Endodermal cell (in vitro differentiated cells): ENCODE results near the gene NPEPPS. TPM values are rescaled to one million over a fixed set of nuclear protein-coding genes. Genes with fewer than 3 reads are reported as not detected.

ENCODE experiments used
- DNase-seq: peaks from one replicate; pipeline ENCODE4 v3.0.0-alpha.2; 2017
- H3K27ac ChIP-seq: 2 replicates; pipeline ENCODE4 v1.5.1; 2013; ENCODE audit warnings: mild to moderate bottlenecking, low read depth, low read length, moderate library complexity
- H3K27me3 ChIP-seq: 2 replicates; pipeline ENCODE4 v1.6.1; 2013; ENCODE audit warnings: mild to moderate bottlenecking, low read length, moderate library complexity; ENCODE audit not compliant: insufficient read depth, control insufficient read depth, poor library complexity, severe bottlenecking
- H3K36me3 ChIP-seq: 2 replicates; pipeline ENCODE4 v1.7.0; 2013; ENCODE audit warnings: mild to moderate bottlenecking, low read length, moderate library complexity; ENCODE audit not compliant: control insufficient read depth, insufficient read depth
- H3K4me1 ChIP-seq: one replicate; pipeline ENCODE4 v1.7.0; 2013; ENCODE audit warnings: low read length; ENCODE audit not compliant: control insufficient read depth, insufficient read depth
- H3K4me3 ChIP-seq: 2 replicates; pipeline ENCODE4 v1.5.1; 2013; ENCODE audit warnings: mild to moderate bottlenecking, low read length, moderate library complexity
- H3K9ac ChIP-seq: 2 replicates; pipeline ENCODE4 v1.6.1; 2013; ENCODE audit warnings: mild to moderate bottlenecking, low read length, moderate library complexity; ENCODE audit not compliant: poor library complexity, severe bottlenecking; ENCODE audit errors: extremely low read depth
- H3K9me3 ChIP-seq: 2 replicates; pipeline ENCODE4 v1.6.1; 2013; ENCODE audit warnings: mild to moderate bottlenecking, low read length, moderate library complexity; ENCODE audit not compliant: control insufficient read depth
- H3K27ac Mint-ChIP-seq: 2 replicates; pipeline ENCODE4 v1.8.0; 2020; ENCODE audit warnings: mixed read lengths
- H3K27me3 Mint-ChIP-seq: 2 replicates; pipeline ENCODE4 v1.8.0; 2021; ENCODE audit warnings: mild to moderate bottlenecking, mixed read lengths; ENCODE audit not compliant: insufficient read depth
- H3K36me3 Mint-ChIP-seq: 2 replicates; pipeline ENCODE4 v1.8.0; 2020; ENCODE audit warnings: low read depth, mixed read lengths
- H3K4me1 Mint-ChIP-seq: 2 replicates; pipeline ENCODE4 v1.8.0; 2020; ENCODE audit warnings: mixed read lengths
- H3K4me3 Mint-ChIP-seq: 2 replicates; pipeline ENCODE4 v1.8.0; 2020; ENCODE audit warnings: mild to moderate bottlenecking, moderate library complexity, mixed read lengths
- H3K9me3 Mint-ChIP-seq: 2 replicates; pipeline ENCODE4 v1.8.0; 2020; ENCODE audit warnings: mild to moderate bottlenecking, mixed read lengths
- CTCF ChIP-seq: fragments of 200-600 bp; sonication (generic); conservative IDR thresholded peaks from 2 replicates; pipeline ENCODE4 v1.5.0; 2021; ENCODE audit warnings: antibody characterized with exemption, mild to moderate bottlenecking
- WGBS, 2 experiments: methylation state at CpG; one replicate each; pipeline versions ENCODE4 v1.1.5 to v1.1.7; 2013; ENCODE audit warnings: missing lambda C conversion rate in 2 of 2, mixed read lengths in 1 of 2; ENCODE audit not compliant: insufficient coverage in 1 of 2, insufficient read length in 1 of 2; 5-methylcytosine and 5-hydroxymethylcytosine counted together
- total RNA-seq, 2 donors: library from RNA; stranded (reverse); fragmentation: NEBNext Ultra II Directional in 1 of 2; extraction: Animal tissue kit (Norgen Biotek cat#: 25700) in 1 of 2; gene quantifications; 2 replicates in 1 of 2; 3 replicates in 1 of 2; pipeline ENCODE4 v1.2.1, GENCODE V29; 2021

NPEPPS gene
- total RNA-seq, 2 donors from 2014 or later = 178 to 194 TPM

GRCh38 chr17:47670064-47670463, 139.2 kb downstream of the NPEPPS start:
- Histone ChIP-seq H3K27me3 (no peaks in the 10 kb centered on the region), H3K4me3 (no peak overlapping the region), H3K9ac (no peak overlapping the region), H3K27ac (no peak overlapping the region), H3K4me1 (no peaks in the 10 kb centered on the region), H3K9me3 (no peaks in the 10 kb centered on the region), H3K36me3 (peaks cover 93% of the 10 kb centered on the region)
- Mint-ChIP-seq H3K4me1 (no peaks in the 10 kb centered on the region), H3K9me3 (no peaks in the 10 kb centered on the region), H3K27ac (no peak overlapping the region), H3K36me3 (peaks cover 91% of the 10 kb centered on the region), H3K4me3 (no peak overlapping the region), H3K27me3 (no peaks in the 10 kb centered on the region)
- no peak for DNase-seq
- WGBS, 2 experiments = 84 to 100% methylated on average over 1 of the region's 1 CpG
- no peak for TF ChIP-seq CTCF

Other genes with a start within 250 kb of the NPEPPS start
- 1 to 10 TPM; 4.3 to 8.9 TPM for gene EFCAB13, start 207.2 kb upstream of the NPEPPS start, total RNA-seq
- gene KPNB1, start 118.8 kb downstream of the NPEPPS start, total RNA-seq = 100 to 1,000 TPM; 452 to 500 TPM
- gene TBKBP1, start 163.1 kb downstream of the NPEPPS start, total RNA-seq = 10 to 100 TPM; 14.5 to 22.9 TPM
- not detected for gene TBX21, start 202.1 kb downstream of the NPEPPS start, total RNA-seq